ENCODE results near the gene INVS.

INVS gene

DNA sequence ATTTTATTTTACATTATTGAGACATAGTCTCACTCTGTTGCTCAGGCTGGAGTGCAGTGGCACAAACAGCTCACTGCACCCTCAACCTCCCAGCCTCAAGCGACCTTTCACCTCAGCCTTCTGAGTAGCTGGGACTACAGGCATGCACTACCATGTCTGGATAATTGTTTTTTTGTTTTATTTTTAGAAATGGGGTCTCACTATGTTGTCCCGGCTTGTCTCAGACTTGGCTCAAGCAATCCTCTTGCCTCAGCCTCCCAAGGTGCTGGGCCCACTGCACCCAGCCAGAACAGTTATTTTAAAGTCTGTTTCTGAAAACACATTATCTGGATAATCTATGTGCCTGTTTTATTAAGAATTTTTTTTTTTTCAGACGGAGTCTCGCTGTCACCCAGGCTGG is 191.7 kb downstream of the INVS start:
- ChIA-PET CTCF (interaction anchor here (1.3 kb wide), 1 partner anchor 7 kb away, joined by 3 read pairs; no protein-coding TSS in a partner anchor), POLR2A (no interaction called here)
- TF ChIP-seq, protein P1, sequence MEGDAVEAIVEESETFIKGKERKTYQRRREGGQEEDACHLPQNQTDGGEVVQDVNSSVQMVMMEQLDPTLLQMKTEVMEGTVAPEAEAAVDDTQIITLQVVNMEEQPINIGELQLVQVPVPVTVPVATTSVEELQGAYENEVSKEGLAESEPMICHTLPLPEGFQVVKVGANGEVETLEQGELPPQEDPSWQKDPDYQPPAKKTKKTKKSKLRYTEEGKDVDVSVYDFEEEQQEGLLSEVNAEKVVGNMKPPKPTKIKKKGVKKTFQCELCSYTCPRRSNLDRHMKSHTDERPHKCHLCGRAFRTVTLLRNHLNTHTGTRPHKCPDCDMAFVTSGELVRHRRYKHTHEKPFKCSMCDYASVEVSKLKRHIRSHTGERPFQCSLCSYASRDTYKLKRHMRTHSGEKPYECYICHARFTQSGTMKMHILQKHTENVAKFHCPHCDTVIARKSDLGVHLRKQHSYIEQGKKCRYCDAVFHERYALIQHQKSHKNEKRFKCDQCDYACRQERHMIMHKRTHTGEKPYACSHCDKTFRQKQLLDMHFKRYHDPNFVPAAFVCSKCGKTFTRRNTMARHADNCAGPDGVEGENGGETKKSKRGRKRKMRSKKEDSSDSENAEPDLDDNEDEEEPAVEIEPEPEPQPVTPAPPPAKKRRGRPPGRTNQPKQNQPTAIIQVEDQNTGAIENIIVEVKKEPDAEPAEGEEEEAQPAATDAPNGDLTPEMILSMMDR (IDR thresholded peaks at IDR 0.05; ENCODE audit: control extremely low read depth, extremely low read depth, low read depth, missing control alignments), result no peak

DNA sequence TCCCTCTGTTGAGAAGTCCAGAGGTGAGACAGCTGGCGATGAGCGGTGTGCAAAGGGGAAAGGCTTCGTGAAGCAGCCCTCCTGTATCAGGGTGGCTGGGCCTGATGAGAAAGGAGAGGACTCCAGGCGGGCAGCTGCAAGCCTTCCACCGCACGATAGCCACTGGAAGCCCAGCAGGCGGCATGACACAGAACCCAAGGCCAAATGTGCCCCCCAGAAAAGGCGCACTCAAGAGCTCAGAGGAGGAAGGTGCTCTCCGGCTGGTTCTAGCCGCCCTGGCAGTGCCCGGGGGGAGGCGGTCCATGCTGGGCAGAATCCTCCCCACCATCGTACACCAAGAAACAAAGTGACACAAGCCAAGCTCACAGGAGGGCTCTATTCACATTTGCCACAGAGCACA is 193.4 kb downstream of the INVS start:
- ChIA-PET CTCF (interaction anchor here (1.6 kb wide), 1 partner anchor 13 kb away, joined by 4 read pairs; no protein-coding TSS in a partner anchor), POLR2A (no interaction called here)
- TF ChIP-seq, protein P1 (IDR thresholded peaks at IDR 0.05; ENCODE audit: control extremely low read depth, extremely low read depth, low read depth, missing control alignments), result no peak
- no peak for DNase-seq (ENCODE audit: extremely low spot score)

More for the DNA sequence above, 191.7 kb downstream of the INVS start:
- DNase-seq (ENCODE audit: extremely low spot score), result no peak

DNA sequence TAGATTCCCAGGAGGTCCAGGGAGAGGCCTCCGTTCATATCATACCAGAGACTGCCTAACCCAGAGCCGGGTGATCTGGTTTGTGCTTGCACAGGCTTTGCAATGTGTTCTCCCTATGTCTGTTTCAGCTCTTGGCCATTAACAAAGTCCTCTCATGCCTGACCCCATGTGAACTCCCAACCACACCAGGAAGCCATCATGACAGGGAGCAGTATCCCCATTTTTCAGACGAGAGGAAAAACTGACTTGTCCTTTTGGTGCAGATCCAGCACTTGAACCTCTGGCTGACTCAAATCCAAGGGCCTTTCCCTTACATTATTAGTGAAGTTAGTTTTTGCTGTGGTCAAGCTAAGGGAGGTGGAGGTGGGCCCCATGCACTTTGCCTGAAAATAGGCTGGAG is 195.3 kb downstream of the INVS start:
- DNase-seq (ENCODE audit: extremely low spot score), result no peak
- POLR2A ChIA-PET, result no interaction called here
- CTCF ChIA-PET, result no interaction called here
- TF ChIP-seq, protein P1 (IDR thresholded peaks at IDR 0.05; ENCODE audit: control extremely low read depth, extremely low read depth, low read depth, missing control alignments), result no peak

- DNase-seq (ENCODE audit: extremely low spot score), result no peak
- TF ChIP-seq, protein P1 (IDR thresholded peaks at IDR 0.05; ENCODE audit: control extremely low read depth, extremely low read depth, low read depth, missing control alignments), result no peak
- CTCF ChIA-PET, result no interaction called here
- POLR2A ChIA-PET, result no interaction called here
Measured at GRCh38 chr9:100294806-100295205, 195.8 kb downstream of the INVS start.

DNA sequence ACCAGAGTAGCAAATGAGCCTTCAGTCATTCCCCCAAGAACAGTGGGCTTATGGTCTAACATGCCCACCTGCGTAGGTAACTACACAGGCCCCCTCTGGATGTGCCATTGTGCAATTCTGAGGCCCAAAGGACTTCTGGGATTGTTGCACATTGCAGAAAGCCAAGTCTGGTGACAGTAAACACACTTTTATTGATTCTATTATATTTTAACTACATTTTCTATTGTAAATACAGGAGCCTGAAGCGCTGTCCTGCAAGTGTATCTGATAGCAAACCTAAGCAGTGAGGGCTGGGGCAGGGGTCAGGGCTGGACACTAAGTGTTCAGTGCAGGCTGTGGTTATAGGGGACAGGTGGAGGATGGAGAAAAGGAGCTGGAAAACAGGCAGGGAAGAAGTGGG is 196.2 kb downstream of the INVS start:
- ChIA-PET POLR2A (no interaction called here), CTCF (interaction anchor here (1.5 kb wide), 1 partner anchor 9 kb away, joined by 6 read pairs; no protein-coding TSS in a partner anchor)

GRCh38 chr9:100296407-100296806 is 197.4 kb downstream of the INVS start:
- no peak for DNase-seq (ENCODE audit: extremely low spot score)
- TF ChIP-seq, protein P1 (IDR thresholded peaks at IDR 0.05; ENCODE audit: control extremely low read depth, extremely low read depth, low read depth, missing control alignments), result no peak
- ChIA-PET CTCF (interaction anchor here (1.0 to 1.6 kb wide), 6 partner anchors 8 to 1146 kb away, joined by 3 to 6 read pairs (median 3); no protein-coding TSS in a partner anchor), POLR2A (no interaction called here)

More for the DNA sequence above, 196.2 kb downstream of the INVS start:
- TF ChIP-seq, protein P1 (IDR thresholded peaks at IDR 0.05; ENCODE audit: control extremely low read depth, extremely low read depth, low read depth, missing control alignments), result no peak
- no peak for DNase-seq (ENCODE audit: extremely low spot score)
